Pulmonary artery endothelial cell (primary cell): Measurements from ENCODE around the gene MCRIP2. TPM values are rescaled to one million over a fixed set of nuclear protein-coding genes. Genes with fewer than 3 reads are reported as not detected.
"Not testable (repeated sequence)": the region's sequence is repeated elsewhere in the genome, so short reads cannot be mapped to it uniquely, and the experiment has no call there.

Experiments used
- DNase-seq: peaks from one replicate; pipeline ENCODE4 v3.0.0-alpha.2; 2011; ENCODE audit warnings: low read depth, low spot score
- total RNA-seq: library from RNA; depleted of rRNA; stranded (reverse); fragments of >200 nt; gene quantifications from 2 replicates; pipeline ENCODE4 v1.2.3, GENCODE V29; 2014

MCRIP2 gene
- total RNA-seq, 1 donor from 2014 or later = 22.3 TPM

DNA sequence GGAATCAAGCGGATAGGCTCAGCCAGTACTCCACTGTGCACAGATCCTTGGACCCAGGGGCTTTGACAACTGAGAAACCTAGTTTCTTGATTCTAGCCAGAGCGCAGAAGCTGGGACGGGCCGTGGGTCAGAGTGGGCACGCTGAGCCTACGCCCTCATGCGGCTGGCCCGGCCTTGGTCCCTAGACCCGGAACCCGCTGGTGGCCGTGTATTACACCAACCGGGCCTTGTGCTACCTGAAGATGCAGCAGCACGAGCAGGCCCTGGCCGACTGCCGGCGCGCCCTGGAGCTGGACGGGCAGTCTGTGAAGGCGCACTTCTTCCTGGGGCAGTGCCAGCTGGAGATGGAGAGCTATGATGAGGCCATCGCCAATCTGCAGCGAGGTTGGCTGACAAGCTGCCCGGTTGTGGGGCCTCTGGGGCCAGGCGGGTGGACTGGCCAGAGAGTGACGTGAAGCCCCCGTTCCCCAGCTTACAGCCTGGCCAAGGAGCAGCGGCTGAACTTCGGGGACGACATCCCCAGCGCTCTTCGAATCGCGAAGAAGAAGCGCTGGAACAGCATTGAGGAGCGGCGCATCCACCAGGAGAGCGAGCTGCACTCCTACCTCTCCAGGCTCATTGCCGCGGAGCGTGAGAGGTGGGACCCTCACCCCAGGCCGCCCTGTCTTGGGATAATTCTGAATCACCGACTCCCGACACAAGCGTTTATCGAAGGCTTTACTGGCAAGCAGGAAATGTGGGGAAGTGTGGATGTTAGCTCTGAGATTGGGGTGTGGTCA lies 39.5 kb downstream of the MCRIP2 start:
- DNase-seq = no peak

DNA sequence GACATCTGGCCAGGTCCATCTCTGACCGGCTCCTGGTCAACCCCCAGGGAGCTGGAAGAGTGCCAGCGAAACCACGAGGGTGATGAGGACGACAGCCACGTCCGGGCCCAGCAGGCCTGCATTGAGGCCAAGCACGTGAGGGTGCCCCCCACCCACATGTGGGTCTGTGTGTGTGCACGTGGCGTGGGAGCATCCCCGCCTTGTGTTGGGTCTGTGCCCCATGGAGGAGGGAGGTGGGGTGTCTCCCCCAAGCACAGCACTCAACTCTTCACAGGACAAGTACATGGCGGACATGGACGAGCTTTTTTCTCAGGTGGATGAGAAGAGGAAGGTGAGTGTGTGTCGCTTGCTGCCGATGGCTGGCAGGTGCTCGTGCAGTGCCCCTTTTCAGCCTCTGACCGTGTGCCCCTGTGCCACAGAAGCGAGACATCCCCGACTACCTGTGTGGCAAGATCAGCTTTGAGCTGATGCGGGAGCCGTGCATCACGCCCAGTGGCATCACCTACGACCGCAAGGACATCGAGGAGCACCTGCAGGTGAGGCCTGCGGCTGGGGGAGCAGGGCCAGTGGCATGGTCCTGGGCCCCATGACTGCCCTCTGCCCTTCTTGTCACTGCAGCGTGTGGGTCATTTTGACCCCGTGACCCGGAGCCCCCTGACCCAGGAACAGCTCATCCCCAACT lies 40.3 kb downstream of the MCRIP2 start:
- no peak for DNase-seq

DNA sequence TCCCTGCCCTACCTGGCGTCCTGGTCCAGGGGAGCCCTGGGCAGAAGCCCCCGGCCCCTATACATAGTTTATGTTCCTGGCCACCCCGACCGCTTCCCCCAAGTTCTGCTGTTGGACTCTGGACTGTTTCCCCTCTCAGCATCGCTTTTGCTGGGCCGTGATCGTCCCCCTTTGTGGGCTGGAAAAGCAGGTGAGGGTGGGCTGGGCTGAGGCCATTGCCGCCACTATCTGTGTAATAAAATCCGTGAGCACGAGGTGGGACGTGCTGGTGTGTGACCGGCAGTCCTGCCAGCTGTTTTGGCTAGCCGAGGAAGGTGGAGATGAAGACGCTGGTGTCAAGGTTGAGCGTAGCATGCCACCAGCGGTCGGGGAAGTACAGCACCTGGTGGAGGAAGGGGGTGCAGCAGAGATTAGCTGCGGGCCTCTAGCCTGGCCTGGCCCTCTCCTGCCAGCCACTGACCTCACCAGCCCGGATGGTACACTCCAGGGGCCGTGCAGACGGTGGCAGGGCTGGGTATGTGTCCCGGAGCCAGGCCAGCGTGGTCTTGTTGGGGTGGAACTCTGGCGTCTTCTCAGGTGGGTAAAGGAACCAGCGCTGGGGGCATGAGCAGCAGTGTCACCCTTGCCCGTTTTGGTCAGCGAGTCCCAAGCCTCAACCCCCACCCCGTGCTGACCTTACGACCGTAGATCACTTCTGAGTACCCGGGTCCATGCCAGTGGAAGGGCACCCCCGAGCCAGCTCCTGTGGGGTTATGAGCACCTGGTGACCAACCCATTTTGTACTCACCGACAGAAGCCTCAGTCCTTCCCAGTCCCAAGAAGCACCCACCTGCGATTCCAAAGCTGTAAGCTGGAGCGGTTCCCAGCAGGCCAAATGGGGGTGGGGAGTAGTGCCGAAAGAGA lies 41.1 kb downstream of the MCRIP2 start:
- DNase-seq = no peak

DNA sequence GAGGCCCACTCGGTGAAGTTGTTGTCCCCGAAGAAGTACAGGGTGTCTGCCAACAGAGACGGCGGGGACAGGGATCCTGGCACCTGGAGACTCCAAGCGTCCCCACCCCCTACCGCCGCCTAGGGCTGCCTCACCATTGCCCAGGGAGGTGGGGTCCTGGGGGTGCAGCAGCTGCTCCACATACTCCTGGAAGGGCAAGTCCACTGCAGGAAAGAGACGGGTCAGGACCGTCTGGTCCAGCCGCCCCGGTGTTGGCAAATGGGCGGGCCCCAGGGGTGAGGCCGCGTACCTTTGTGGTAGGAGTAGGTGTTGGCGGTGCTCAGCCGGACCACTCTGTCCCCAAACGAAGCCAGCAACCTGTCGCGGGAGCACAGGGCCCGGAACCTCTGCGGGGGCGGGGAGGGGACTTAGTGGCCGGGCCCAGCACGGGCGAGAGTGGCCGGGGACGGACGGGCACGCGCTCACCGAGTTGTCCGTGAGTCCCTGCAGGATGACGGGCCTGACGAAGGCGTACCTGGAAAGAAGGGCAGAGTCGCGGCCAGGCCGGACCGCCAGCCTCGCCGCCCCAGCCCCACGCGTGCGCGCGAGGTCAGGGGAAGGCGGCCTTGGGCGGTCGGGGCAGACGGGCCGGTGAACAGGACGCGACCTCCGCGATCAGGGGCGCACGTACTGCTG lies 41.9 kb downstream of the MCRIP2 start:
- no peak for DNase-seq

DNA sequence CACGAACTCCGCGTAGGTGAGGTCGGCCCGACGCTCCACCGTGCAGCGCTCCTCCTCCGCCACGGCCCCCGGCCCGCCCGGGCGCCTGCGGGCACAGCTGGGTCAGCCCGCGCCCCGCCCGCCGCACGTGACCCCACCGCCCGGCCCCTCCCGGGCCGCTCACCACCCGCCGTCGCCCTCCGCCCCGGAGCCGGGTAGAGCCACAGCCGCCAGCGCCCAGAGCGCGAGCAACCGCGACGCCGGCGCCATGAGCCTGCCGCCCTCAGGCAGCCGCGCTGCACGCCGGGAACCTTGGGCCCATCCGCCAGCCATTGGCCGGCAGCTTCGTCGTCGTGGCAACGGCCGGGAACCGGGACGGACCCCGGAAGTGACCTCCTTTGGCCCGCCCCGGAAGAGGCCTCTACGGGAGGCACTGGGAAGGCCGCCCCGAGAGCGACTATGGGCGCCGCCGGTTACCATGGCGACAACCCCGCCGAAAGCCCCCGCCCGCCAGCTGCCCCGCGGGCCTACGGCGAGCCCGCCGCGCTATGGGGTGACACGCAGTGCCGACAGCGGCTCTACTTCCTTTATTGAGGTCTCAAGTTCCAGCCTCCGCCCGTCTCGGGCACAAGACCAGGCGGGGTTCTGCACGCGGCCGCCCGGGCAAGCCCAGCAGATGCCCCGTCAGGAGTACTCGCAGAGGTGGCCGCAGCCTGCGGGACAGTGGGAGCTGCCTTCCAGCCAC lies 42.6 kb downstream of the MCRIP2 start, which contains the start of gene JMJD8:
TSS of gene JMJD8 (minus strand) at position 264 of the 724 bp plus-strand sequence. CDS start at position 249, 15 bp downstream.
- peak; percentile 66 for DNase-seq

DNA sequence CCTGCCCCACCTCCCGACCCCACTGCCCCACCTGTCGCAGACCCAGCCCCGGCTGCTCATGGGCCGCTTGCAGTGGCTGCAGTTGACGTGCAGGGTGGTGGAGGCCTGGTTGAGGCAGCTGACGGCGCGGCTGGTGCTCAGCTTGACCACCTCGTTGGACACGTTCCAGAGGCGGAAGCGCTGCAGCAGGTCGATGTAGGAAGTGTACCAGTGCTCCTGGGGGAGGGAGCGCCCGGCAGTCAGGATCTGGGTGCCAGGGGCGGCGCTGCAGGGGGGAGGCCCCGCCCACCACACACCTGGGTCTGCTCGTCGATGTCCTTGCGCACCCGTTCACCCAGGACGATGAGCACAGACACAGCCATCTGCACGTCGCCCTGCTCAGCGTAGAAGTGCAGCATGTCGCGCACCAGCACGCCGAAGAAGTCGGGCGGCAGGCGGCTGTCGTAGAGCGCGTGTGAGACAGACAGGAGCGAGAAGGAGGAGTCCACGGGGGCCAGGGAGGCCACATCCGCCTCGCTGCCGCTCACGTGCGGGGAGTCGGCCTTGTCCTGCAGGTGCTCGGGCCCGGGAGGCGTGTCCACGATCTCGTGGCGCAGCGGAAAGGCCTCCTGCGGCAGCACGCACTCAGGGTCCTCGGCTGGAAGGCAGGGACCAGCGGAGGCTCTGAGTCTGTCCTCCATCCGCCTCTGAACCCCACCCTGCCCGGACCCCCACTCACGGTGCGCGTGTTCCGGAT lies 43.5 kb downstream of the MCRIP2 start:
- DNase-seq = no peak

DNA sequence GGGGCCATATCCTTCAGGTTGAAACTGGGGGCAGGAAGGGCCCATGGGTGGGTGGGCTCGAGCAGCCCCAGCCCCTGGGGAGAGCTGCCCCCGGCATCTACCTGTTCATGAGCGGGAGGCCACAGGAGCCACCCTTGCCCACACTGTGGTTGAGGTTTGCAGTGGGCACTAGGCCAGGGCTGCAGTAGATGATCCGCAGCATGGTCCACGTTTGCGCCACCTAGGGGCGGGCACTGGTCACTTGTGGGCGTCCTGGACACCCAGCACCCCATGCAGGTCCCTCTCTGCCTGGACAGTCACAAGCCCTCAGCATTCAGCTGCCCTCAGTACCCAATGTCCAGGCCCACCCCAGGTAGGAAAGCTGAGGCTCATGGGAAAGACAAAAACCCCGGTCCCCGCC lies 44.3 kb downstream of the MCRIP2 start:
- no peak for DNase-seq

DNA sequence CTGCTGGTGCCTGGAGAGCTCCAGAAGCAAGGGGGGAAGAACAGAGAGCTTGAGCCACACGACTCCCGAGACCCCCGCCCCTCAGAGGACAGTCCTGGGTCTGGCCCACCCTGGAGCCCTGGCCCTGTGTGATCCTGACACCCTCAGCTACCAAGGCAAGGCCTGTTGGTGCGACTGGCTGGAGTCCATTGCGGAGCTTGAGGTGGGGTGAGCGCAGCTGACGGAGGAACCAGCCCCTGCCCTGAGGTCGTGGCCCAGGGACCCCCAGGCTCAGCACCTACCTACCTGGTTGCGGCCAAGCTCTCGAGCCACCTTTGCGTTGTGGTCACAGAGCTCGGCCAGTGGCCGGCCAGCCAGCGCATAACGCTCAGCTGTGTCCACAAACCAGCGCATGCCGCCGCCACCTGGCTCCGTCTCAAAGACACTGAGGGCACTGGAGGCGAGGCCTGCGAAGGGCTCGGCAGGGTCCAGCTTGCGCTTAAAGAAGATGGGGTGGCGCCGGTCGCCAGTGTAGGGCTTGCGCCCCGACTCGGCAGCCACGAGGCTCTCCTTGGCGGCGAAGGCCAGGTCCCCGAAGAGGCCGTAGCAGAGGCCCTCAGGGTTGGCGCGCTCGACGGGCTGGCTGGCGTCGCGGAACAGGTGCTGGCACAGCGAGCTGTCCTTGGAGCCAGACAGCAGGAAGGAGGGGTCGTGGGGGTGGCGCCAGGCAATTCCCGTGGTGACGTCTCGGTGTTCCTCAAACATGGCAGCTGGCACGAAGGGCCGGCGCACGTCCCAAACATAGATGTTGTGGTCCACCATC lies 45.0 kb downstream of the MCRIP2 start:
- DNase-seq = no peak

DNA sequence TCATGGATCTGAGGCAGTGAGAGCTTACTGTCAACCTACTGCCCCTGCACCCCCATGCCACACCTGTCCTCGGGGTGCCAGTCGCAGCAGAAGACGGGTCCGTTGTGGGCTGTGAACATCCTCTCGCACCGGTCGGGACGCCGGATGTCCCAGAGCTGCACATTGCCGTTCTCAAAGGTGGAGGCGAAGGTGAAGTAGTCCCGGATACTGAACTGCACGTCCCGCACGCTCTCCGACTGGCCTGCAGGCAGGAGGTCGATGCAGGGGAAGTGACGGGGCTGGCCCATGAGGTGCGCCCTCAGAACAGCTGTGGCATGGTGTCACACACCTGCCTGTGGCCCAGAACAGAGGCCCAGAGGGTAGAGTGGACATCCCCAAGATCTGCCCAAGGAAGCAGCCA lies 45.9 kb downstream of the MCRIP2 start:
- DNase-seq = no peak

DNA sequence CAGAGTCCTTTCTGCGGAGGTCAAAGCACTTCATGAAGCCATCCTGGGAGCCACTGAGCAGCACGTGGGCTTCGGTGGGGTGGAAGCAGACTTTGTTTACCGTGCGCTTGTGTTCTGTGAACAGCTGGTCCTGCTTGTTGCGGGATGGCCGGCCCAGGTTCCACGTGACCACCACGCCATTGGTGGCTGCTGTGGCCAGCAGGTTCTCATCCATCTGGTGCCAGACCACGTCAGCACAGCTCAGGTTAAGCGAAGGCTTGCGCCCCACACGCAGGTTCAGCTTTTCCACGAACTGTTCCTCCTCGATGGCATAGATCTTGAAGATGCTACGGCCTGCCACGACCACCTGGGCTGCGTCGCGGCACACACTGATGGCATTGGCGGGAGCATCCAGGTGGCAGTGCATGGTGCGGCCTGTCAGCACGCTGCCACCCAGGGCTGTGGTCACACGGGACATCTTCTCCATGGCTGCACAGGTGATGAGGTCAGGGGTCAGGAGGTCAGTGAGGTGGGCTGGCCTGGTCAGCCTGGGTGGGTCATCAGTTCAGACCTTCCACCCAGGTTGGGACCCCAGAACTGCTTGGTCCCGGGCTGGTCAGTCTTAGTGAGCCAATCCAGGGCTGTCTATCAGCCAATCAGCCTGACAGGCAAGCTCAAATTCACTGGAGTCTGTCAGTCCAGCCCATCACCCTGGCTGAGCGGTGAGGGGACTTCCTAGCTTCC lies 47.7 kb downstream of the MCRIP2 start:
- DNase-seq = no peak

DNA sequence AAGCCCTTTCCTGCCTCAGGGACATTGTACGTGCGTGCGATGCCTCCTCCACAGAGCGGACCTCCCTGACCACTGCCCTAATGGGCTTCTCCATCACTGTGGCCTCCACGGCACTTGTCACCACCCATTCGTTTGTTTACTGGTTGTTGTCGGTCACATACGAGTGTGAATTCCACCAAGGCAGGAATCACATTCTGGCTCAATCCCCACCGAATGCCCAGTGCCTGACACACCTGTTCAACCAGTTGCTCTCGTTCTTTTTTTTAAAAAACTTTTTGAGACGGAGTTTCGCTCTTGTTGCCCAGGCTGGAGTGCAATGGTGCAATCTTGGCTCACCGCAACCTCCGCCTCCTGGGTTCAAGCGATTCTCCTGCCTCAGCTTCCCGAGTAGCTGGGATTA lies 49.6 kb downstream of the MCRIP2 start:
- not testable (repeated sequence) for DNase-seq

DNA sequence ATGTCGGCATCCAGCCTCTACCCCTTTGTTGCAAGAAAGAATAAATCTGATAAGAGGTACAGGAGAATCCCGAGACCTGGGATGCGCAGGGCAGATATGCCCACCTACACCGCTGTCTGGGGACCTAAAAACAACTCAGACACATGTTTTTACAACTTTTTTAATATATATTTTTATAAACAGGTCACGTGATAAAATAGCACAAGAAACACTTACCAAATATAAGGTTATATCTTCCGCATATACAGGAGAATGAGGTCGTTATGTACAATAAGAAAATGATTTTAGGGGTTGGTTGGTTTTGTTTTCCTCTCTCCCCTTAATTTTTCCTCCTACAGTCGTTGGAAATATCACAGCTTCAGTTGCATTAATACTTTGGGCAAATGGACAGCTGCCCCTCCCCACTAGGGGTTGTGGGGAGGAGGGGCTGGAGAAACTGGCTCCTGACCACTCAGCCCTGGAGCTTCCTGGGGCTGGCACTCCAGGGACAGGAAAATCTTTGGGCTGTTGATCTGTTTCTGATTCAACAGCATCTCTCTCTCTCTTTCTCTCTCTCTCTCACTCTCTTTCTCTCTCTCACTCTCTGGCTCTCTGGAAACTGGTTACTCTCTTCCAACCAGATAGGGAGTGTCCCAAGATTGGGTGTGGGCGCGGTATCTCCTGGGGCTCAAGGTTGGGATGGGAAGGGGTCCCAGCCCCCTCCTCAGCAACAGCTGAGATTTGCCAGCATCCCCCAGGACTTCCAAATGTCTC lies 50.9 kb downstream of the MCRIP2 start:
- DNase-seq = no peak

DNA sequence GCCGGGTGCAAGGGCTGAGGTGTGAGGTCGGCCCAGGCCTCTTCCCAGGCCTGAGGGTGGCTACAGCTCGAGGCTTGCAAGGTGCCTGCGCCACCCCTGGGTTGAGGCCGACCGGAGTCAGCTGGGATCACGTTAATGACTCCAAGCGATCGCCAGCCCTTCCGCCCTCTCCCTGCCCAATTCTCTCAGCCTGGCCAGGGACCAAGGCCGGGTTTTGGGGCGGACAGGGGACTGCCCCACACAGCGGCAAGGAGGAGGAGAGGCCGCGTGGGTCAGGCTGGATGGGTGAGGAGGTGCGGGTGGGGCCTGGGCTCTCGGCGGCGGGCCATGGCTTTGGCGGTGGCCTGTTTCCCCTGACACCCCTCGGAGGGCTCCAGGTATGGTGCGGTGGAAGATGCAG lies 51.7 kb downstream of the MCRIP2 start:
- no peak for DNase-seq

DNA sequence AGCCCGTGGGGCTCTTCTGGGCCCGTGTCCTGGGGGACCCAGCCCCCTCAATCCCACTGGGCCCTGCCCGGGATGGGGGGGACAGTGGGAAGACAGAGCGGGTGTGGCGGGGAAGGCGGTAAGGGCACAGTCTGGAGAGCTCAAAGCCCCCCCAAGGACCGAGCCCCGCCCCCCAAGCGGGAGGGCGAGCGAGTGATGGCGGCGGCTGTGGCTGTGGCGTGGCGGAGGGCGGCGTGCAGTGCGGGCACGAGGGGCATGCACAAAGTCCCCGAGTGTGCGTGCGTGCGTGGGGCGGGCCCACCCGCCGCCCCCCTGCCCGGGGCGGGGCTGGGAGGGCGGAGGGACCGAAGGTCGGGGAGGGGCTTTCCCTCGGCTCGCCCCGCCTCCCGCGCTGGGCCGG lies 52.1 kb downstream of the MCRIP2 start:
- DNase-seq = no peak

DNA sequence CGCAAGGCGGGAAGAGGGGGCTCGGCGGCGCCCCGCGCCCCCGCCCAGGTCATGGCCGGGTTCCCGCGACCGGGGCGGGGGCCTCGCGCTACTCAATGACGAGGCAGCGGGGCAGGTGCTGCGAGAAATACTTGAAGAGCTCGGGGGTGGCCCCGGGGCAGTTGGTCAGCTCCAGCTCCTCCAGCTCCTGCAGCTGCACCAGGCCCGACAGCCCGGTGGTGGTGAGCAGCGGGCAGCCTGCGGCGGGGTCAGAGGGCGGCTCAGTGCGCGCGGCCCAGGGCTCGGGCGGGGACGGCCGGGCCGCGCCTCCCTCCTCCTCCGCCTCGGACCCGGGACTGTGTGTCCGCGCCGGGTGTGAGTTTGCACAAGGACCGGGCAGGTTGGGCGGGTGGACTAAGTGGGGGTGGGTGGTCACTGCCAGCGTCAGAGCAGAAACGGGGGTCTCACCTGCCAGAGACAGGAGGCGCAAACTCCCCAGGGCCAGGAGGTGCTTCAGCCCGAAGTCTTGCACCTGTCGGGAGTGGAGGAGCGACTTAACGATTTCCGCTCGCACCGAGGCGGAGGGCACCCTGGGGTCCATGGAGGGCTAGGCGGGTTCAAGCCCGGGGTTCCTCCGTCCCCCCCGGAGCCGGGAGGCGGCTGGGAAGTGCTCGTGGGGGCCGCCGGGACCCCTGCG lies 52.7 kb downstream of the MCRIP2 start:
- DNase-seq = no peak

DNA sequence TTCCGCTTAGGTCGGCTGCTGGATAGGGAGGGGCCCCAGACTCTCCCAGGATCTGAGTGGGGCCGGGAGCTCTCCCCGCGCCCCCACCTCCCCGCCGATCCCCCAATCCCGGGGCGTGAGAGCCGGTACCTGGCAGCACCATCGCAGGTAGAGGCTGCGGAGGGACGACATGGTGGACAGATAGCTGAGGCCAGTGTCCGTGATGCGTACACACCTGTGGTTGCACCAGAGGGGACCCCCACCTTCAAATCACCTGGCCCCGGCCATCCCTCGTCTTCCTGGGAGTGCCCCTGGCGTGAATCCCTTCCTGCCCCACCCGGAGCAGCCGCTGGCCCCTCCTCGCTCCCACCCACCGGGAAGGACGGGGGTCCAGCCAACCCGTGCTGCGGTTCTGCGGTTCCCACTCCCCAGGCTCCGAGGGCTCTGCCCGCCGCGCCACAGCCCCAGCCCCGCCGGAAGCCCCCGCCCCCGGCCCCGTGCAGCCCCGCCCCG lies 53.3 kb downstream of the MCRIP2 start:
- no peak for DNase-seq
